Stimulated activated naive CD8-positive, alpha-beta T cell treated with anti-CD3 and anti-CD28 coated beads, Interleukin-15, Interleukin-2, amounts not matched to agents 100 U/mL and 50 U/mL, for 24 hours (primary cell): ENCODE results near the gene SYNGR1.
"Not testable (repeated sequence)": the region's sequence is repeated elsewhere in the genome, so short reads cannot be mapped to it uniquely, and the experiment has no call there.

ENCODE experiments used
- ATAC-seq: fragments of 150-1000 bp; cut with Tn5 transposase; one replicate; pipeline ENCODE4 v1.10.0; 2021
- DNase-seq: peaks from one replicate; pipeline ENCODE4 v3.0.0; 2021

The SYNGR1 gene

DNA sequence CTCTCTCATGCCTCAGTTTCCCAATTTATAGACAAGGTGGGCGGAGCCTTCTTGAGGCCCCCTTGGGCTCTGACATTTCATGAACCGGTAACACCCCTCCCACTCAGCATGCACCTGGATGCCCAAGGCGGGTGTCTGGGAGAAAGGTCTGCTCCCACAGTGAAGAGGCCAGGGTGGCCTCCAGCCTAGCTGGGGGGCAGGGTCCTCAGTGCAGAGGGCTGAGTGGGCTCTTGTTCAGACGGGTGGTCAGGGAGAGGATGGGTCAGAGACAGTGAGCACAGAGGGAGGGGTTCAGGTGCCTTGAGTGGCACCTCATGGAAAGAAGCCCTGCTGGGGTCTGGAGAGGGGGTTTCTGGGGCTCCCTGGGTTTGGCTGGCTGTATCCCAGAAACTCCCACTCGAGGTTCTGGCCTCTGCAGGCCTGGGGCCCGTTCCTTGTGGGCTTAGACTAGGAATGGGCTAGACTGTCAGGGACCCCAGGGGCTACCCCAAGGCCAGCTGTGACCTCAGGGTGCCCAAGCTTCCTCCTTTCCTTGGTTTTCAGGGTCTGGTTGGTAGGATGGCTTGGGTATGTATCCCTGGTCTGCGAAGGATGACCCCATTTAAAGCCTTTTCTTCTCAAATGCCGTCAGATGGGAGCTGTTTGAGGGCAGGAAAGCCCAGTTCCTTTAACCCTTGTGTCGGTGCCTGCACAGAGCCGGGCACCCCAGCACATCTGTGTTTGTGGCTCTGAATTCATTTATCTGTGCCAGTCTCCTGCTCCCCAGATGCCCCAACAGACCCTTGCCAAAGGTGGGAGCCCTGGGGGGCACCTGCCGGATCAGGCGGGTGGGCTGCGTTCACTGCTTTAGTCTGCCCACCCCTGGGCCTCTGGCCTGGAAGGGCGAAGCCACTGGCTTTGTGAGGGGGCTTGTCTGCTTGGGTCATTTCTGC is 1.2 kb downstream of the SYNGR1 start:
- peak; percentile 10 for DNase-seq
- ATAC-seq, result no peak

DNA sequence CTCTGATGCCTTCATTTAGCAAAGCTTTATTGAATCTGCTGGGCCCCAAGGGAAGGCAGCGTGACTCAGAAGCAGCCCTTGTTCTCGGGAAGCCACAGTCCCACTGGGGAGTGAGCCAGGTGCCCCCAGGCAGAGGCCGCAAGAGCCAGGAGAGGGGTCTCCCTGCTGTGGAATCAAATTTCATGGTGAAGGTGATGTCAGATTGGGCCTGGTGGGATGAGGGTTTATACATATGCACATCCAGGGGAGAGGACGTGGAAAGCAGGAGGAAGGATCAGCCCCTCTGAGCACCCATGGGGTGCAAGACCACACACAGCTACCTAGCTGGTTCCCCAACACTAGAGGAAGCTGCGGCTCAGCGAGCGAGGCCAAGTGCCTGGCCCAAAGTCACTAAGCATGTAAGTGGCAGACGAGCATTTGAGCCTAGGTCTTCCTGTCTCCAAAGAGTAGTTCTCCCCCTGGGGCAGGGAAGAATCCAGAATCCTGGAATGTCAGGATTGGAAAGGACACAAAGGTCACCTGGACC is 2.0 kb downstream of the SYNGR1 start:
- DNase-seq, result peak; percentile 37
- peak; percentile 48 for ATAC-seq

DNA sequence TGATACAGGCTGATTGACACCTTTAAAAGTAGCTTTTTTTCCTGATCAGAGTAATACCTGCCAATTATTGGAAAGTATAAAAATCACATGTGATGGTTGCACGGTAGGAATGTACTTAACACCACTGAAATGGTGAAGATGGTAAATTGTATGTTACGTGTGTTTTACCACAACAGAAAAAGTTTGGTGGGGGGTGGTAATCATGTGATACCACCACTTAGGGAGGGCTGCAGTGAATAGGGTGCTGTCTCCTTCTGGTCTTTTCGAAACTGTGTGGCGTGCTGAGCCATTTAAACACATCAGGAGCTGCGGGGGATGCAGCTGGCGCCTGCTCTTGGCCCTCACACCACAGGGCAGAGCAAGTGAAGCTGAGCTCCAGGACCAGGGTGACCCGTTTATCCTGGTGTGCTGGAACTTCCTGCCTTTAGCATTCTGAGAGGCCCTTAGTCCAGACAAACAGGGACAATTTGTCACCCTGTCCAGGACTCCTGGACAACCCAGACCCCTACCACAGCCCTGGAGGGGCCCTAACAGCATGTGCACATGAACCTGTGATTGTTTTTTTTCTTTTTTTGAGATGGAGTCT is 2.6 kb downstream of the SYNGR1 start:
- no peak for ATAC-seq
- DNase-seq, result no peak

- no peak for ATAC-seq
Observed at GRCh38 chr22:39353346-39353745, 3.6 kb downstream of the SYNGR1 start.

DNA sequence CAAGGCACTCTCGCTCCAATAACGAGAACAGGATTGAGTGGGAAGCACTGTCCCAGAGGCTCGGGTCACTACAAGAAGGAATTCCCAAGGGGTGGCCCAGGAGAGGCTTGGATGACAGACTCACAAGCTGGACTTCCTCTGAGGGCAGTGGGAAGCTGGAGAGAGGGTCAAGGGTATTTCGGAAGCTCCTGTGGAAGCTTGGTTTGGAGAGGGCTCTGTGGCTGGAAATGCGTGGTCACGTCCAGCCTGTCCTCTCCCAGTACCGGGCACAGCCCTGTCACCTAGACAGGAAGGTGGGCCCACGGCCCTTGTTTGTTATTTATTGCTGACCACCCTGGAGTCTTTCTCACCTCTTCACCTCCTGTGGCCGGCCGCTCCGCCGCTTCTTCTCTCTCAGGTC is 5.3 kb downstream of the SYNGR1 start:
- DNase-seq, result no peak
- no peak for ATAC-seq

More at GRCh38 chr22:39353346-39353745, 3.6 kb downstream of the SYNGR1 start:
- DNase-seq, result peak; percentile 13

- not testable (repeated sequence) for ATAC-seq, DNase-seq
Observed at GRCh38 chr22:39355805-39356204, 6.0 kb downstream of the SYNGR1 start.

DNA sequence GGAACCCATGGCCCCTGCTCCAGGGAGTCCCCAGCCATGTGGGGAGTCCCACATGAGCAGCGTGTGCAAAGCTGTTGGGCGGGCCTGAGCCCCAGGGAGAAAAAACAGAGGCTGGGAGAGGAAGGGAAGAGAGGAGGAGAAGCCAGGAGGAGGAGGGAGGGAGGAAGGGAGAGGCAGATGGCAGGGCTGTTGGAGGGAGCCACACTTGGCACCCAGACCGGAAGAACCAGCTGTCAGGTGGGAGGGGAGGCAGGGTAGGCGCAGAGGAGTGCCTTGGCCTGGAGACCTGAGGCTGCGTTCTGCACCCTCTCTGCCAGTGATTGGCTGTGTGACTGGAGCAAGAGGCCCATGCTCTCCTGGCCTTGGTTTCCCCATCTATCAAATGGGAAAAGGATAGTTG is 6.7 kb downstream of the SYNGR1 start:
- ATAC-seq (no peak), DNase-seq (no peak)

- ATAC-seq, DNase-seq: not testable (repeated sequence)
Observed at GRCh38 chr22:39357110-39358108, 7.6 kb downstream of the SYNGR1 start.

DNA sequence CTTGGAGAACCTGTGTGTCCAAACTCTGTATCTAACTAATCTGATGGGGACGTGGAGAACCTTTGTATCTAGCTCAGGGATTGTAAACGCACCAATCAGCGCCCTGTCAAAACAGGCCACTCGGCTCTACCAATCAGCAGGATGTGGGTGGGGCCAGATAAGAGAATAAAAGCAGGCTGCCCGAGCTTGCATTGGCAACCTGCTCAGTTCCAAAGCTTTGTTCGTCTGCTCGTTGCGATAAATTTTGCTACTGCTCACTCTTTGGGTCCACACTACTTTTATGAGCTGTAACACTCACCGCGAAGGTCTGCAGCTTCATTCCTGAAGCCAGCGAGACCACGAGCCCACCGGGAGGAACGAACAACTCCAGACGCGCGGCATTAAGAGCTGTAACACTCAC is 8.4 kb downstream of the SYNGR1 start:
- not testable (repeated sequence) for ATAC-seq

GRCh38 chr22:39359659-39360195 is 9.9 kb downstream of the SYNGR1 start:
- no peak for DNase-seq
- no peak for ATAC-seq

More for the DNA sequence above, 8.4 kb downstream of the SYNGR1 start:
- not testable (repeated sequence) for DNase-seq

DNA sequence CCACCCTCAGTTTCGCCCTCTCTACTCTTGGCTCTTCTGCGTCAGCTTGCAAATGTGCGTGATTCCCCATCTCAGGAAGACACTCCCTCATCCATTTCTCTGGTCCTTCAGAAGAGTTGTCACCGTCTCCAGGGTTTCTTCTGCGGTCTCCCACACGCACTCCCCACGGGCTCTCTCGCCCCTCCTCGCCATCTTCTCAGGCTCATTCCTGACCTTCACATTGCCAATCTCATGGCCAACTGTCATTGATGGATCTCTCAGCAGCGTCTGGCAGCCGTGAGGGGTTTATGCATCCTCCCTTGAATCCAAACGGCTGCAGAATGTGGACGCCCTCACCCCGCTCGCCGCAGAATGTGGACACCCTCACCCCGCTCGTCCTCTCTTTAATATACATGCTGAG is 10.5 kb downstream of the SYNGR1 start:
- no peak for ATAC-seq

GRCh38 chr22:39360674-39361413 is 11.1 kb downstream of the SYNGR1 start:
- DNase-seq (no peak), ATAC-seq (peak; percentile 21)

More for the DNA sequence above, 10.5 kb downstream of the SYNGR1 start:
- DNase-seq, result no peak

DNA sequence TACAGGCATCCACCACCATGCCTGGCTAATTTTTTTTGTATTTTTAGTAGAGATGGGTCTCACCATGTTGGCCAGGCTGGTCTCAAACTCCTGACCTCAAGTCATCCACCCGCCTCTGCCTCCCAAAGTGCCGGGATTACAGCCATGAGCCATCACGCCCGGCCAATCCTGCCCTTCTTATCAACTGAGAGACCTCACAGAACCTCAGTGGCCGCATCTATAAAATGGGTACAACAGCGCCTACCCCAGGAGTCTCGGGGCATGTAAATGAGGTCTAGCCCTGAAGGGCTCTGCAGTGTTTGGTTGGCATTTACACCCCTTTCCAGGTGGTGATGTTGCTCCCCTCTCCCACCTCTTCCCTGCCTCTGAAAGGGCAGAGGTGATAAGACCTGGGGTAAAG is 11.7 kb downstream of the SYNGR1 start:
- ATAC-seq (no peak), DNase-seq (no peak)

- ATAC-seq (no peak), DNase-seq (no peak)
Observed at GRCh38 chr22:39362271-39362670, 12.5 kb downstream of the SYNGR1 start.

- DNase-seq (no peak), ATAC-seq (no peak)
Observed at GRCh38 chr22:39362932-39363331, 13.1 kb downstream of the SYNGR1 start.

DNA sequence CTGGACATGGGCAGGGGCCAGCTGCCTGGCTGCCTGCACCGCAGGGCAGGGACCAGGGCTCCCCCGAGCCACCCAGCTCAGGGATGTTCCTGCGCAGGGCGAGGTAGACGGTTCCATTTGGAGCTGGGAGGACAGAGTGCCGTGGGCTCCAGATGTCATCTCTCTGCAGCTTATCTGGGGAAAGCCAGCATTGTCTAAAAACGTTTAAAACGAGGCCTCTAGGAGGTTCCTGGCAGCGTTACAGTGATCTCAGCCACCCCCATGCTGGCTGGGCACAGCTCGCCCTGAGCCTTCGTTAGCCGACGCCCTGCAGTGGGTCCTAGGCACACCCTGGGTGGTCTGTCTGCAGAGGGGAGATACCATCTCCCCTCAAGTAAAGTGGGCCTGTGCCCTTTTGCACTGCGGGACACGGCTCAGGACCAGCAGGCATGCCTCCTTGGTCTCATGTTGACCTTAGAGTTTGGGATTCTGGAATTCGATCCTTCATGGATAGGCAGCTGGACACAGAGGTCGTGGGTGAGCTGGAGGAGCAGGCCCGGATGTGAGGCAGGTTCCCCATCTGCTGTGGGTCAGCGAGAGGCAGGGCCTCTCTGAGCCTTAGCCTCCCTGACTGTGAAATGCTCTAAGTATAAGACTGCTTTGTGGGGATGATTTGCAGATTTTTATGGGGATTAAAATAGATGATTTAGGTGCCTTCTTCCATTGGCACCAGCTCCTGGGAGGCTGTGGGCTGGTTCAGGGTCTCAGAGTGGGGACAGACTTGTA is 14.1 kb downstream of the SYNGR1 start:
- ATAC-seq, result no peak
- DNase-seq, result no peak

DNA sequence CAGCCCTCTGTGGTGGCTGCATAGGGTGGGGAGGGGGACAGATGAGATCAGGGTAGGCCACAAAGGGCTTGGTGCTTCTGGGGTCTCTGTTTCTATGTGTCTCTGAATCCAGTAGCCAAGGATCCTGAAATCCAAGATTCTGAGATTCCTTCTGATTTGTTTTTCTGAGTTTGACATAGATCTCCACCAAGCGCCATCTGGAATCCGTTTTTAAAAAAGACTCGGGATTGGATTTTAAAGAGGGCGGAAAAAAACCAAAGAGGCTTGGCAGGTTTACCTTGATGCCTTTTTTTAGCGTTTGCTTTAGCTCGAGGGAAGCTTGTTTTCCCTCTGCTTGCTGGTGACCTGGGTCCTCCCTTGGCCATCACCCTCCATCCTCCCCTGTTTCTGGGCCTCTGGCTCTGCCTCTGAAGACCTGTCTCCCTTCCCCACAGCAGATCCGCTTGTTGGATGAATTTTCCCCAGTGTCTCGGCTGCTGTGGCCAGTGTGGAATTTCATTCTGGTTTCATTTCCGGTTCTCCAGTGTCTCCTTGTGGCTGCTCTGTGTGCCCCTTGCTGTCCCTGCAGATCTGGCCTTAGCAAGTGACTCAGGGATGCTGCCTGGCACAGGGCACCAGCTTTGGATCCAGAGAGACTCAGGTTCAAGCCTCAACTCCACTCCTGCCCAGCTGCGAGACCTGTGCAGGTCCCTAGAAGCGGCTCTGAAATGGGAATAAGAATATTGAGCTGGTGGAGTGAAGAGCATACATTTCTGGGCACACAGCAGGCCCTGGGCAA is 15.1 kb downstream of the SYNGR1 start:
- DNase-seq (no peak), ATAC-seq (no peak)

GRCh38 chr22:39365492-39365780 is 15.6 kb downstream of the SYNGR1 start:
- ATAC-seq (no peak), DNase-seq (no peak)

DNA sequence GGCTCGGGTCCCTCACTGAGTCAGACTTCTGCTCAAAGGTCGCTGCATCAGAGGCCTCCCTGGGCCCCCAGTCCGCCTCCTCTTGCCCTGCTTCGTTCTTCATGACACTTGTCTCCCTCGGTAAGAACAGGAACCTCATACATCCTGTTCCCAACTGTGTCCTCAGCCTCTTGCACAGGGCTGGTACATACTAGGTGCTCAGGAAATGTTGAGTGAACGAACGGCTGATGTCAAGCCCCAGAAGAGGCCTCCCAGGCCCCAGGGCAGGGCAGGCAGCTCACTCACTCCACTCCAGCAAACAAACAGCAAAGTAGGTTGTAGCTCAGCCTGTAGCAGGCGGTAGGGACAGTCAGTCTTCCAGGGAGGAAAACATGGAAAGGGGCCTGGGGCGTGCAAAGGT is 17.2 kb downstream of the SYNGR1 start:
- peak; percentile 56 for ATAC-seq
- no peak for DNase-seq
